Karpas-422 (cell line): ENCODE data around the gene EPHX1. TPM values are rescaled to one million over a fixed set of nuclear protein-coding genes. Genes with fewer than 3 reads are reported as not detected.

ENCODE experiments used
- DNase-seq: peaks from one replicate; pipeline ENCODE4 v3.0.0-alpha.2; 2015
- H2AFZ ChIP-seq: fragments of 200-600 bp; sonication (generic); 2 replicates; pipeline ENCODE4 v1.6.1; 2014; ENCODE audit warnings: antibody characterized with exemption, low read length, mixed read lengths
- H3K27ac ChIP-seq: fragments of 200-600 bp; sonication (generic); 2 replicates; pipeline ENCODE4 v1.5.1; 2014; ENCODE audit warnings: mild to moderate bottlenecking, low read length, moderate library complexity
- H3K27me3 ChIP-seq: fragments of 200-600 bp; sonication (generic); 2 replicates; pipeline ENCODE4 v1.6.1; 2014; ENCODE audit warnings: low read length, mixed read lengths
- H3K36me3 ChIP-seq: fragments of 200-600 bp; sonication (generic); 2 replicates; pipeline ENCODE4 v1.6.1; 2014; ENCODE audit warnings: low read length, mixed read lengths; ENCODE audit not compliant: insufficient read depth
- H3K4me1 ChIP-seq: fragments of 200-600 bp; sonication (generic); 2 replicates; pipeline ENCODE4 v1.6.1; 2014; ENCODE audit warnings: mild to moderate bottlenecking, low read length, mixed read lengths
- H3K4me2 ChIP-seq: fragments of 200-600 bp; sonication (generic); 2 replicates; pipeline ENCODE4 v1.6.1; 2014; ENCODE audit warnings: low read length, low read depth, mild to moderate bottlenecking; ENCODE audit not compliant: poor library complexity, severe bottlenecking
- H3K4me3 ChIP-seq: fragments of 200-600 bp; sonication (generic); 2 replicates; pipeline ENCODE4 v1.5.1; 2014; ENCODE audit warnings: mild to moderate bottlenecking, antibody characterized with exemption, low read length, mixed read lengths
- H3K79me2 ChIP-seq: fragments of 200-600 bp; sonication (generic); 2 replicates; pipeline ENCODE4 v1.6.1; 2014; ENCODE audit warnings: mild to moderate bottlenecking, low read length, mixed read lengths
- H3K9ac ChIP-seq: fragments of 200-600 bp; sonication (generic); 2 replicates; pipeline ENCODE4 v1.6.0; 2014; ENCODE audit warnings: low read length
- H3K9me2 ChIP-seq: fragments of 200-600 bp; sonication (generic), shearing (Covaris generic); replicated peaks from 2 replicates; pipeline ENCODE4 v1.6.0; 2014; ENCODE audit warnings: mild to moderate bottlenecking, low read length, moderate library complexity; ENCODE audit not compliant: insufficient read depth
- H3K9me3 ChIP-seq: fragments of 300-700, 200-600 bp; sonication (generic); 2 replicates; pipeline ENCODE4 v1.6.1; 2014; ENCODE audit warnings: low read length, mixed read lengths
- H4K20me1 ChIP-seq: fragments of 200-600 bp; sonication (generic); 2 replicates; pipeline ENCODE4 v1.6.1; 2014; ENCODE audit warnings: mild to moderate bottlenecking, antibody characterized with exemption, low read length, low read depth; ENCODE audit not compliant: insufficient read depth
- total RNA-seq: library from RNA; depleted of rRNA; stranded (reverse); fragments of >200 nt; shearing (Covaris generic); gene quantifications from 2 replicates; pipeline ENCODE4 v1.2.3, GENCODE V29; 2014; ENCODE audit warnings: low replicate concordance

The EPHX1 gene
- total RNA-seq, 1 experiment from 2014 or later = 0.63 TPM

- Histone ChIP-seq H2AFZ (no peak overlapping the region), H3K4me2 (no peak overlapping the region), H4K20me1 (no peaks in the 10 kb centered on the region), H3K27ac (no peak overlapping the region), H3K36me3 (no peaks in the 10 kb centered on the region), H3K4me1 (peaks cover 17% of the 10 kb centered on the region), H3K4me3 (no peak overlapping the region), H3K9ac (no peak overlapping the region), H3K27me3 (no peaks in the 10 kb centered on the region), H3K9me3 (no peaks in the 10 kb centered on the region), H3K79me2 (no peaks in the 10 kb centered on the region), H3K9me2 (no peaks in the 10 kb centered on the region)
- peak; percentile 52 for DNase-seq
Measured at GRCh38 chr1:225851805-225852204, 41.9 kb downstream of the EPHX1 start.

GRCh38 chr1:225852413-225853124, 42.6 kb downstream of the EPHX1 start:
- Histone ChIP-seq H3K4me2 (no peak overlapping the region), H4K20me1 (no peaks in the 10 kb centered on the region), H3K9me3 (no peaks in the 10 kb centered on the region), H3K27me3 (no peaks in the 10 kb centered on the region), H3K9me2 (no peaks in the 10 kb centered on the region), H2AFZ (no peak overlapping the region), H3K27ac (no peak overlapping the region), H3K4me1 (peaks cover 14% of the 10 kb centered on the region), H3K4me3 (no peak overlapping the region), H3K36me3 (no peaks in the 10 kb centered on the region), H3K79me2 (no peaks in the 10 kb centered on the region), H3K9ac (no peak overlapping the region)
- no peak for DNase-seq

- no peak overlapping the region for H3K4me3 ChIP-seq
- no peaks in the 10 kb centered on the region for H3K9me3 ChIP-seq
- no peak overlapping the region for H3K9ac ChIP-seq
- peaks cover 5% of the 10 kb centered on the region for H3K4me1 ChIP-seq
- no peaks in the 10 kb centered on the region for H3K36me3 ChIP-seq
- H3K27me3 ChIP-seq = no peaks in the 10 kb centered on the region
- H3K79me2 ChIP-seq = no peaks in the 10 kb centered on the region
- no peak overlapping the region for H2AFZ ChIP-seq
- H3K9me2 ChIP-seq = no peaks in the 10 kb centered on the region
- H3K4me2 ChIP-seq = no peak overlapping the region
- DNase-seq = no peak
- H3K27ac ChIP-seq = no peak overlapping the region
- H4K20me1 ChIP-seq = no peaks in the 10 kb centered on the region
Measured at GRCh38 chr1:225853441-225853840, 43.5 kb downstream of the EPHX1 start.

- no peaks in the 10 kb centered on the region for H3K9me3 ChIP-seq
- no peaks in the 10 kb centered on the region for H3K4me1 ChIP-seq
- no peak for DNase-seq
- H3K36me3 ChIP-seq = no peaks in the 10 kb centered on the region
- H4K20me1 ChIP-seq = no peaks in the 10 kb centered on the region
- no peak overlapping the region for H2AFZ ChIP-seq
- no peaks in the 10 kb centered on the region for H3K79me2 ChIP-seq
- H3K9ac ChIP-seq = no peak overlapping the region
- H3K27ac ChIP-seq = no peak overlapping the region
- no peaks in the 10 kb centered on the region for H3K9me2 ChIP-seq
- H3K4me3 ChIP-seq = no peak overlapping the region
- no peaks in the 10 kb centered on the region for H3K27me3 ChIP-seq
- no peak overlapping the region for H3K4me2 ChIP-seq
Measured at GRCh38 chr1:225855503-225856300, 45.8 kb downstream of the EPHX1 start.

GRCh38 chr1:225857256-225857655, 47.3 kb downstream of the EPHX1 start:
- Histone ChIP-seq H3K9ac (no peak overlapping the region), H3K4me3 (no peak overlapping the region), H3K27ac (no peak overlapping the region), H4K20me1 (no peaks in the 10 kb centered on the region), H3K79me2 (no peaks in the 10 kb centered on the region), H3K4me2 (no peak overlapping the region), H3K9me3 (no peaks in the 10 kb centered on the region), H3K9me2 (no peaks in the 10 kb centered on the region), H2AFZ (no peak overlapping the region), H3K36me3 (no peaks in the 10 kb centered on the region), H3K4me1 (no peaks in the 10 kb centered on the region), H3K27me3 (no peaks in the 10 kb centered on the region)
- DNase-seq = no peak

- no peak overlapping the region for H3K9ac ChIP-seq
- H3K79me2 ChIP-seq = no peaks in the 10 kb centered on the region
- no peaks in the 10 kb centered on the region for H4K20me1 ChIP-seq
- no peak overlapping the region for H3K27ac ChIP-seq
- no peak overlapping the region for H3K4me2 ChIP-seq
- H3K27me3 ChIP-seq = no peaks in the 10 kb centered on the region
- no peak for DNase-seq
- no peaks in the 10 kb centered on the region for H3K9me3 ChIP-seq
- H3K4me3 ChIP-seq = no peak overlapping the region
- no peaks in the 10 kb centered on the region for H3K9me2 ChIP-seq
- no peaks in the 10 kb centered on the region for H3K4me1 ChIP-seq
- no peaks in the 10 kb centered on the region for H3K36me3 ChIP-seq
- H2AFZ ChIP-seq = no peak overlapping the region
Measured at GRCh38 chr1:225859151-225859550, 49.2 kb downstream of the EPHX1 start.

- no peak overlapping the region for H3K4me2 ChIP-seq
- no peak overlapping the region for H3K9ac ChIP-seq
- DNase-seq = no peak
- H2AFZ ChIP-seq = no peak overlapping the region
- H3K4me1 ChIP-seq = no peaks in the 10 kb centered on the region
- H3K4me3 ChIP-seq = no peak overlapping the region
- H3K9me3 ChIP-seq = no peaks in the 10 kb centered on the region
- H3K27me3 ChIP-seq = no peaks in the 10 kb centered on the region
- H4K20me1 ChIP-seq = no peaks in the 10 kb centered on the region
- H3K36me3 ChIP-seq = no peaks in the 10 kb centered on the region
- no peaks in the 10 kb centered on the region for H3K79me2 ChIP-seq
- no peaks in the 10 kb centered on the region for H3K9me2 ChIP-seq
- no peak overlapping the region for H3K27ac ChIP-seq
Measured at GRCh38 chr1:225860107-225860506, 50.2 kb downstream of the EPHX1 start.

- Histone ChIP-seq H3K9me2 (no peaks in the 10 kb centered on the region), H2AFZ (no peak overlapping the region), H4K20me1 (no peaks in the 10 kb centered on the region), H3K4me3 (no peak overlapping the region), H3K27me3 (no peaks in the 10 kb centered on the region), H3K4me1 (no peaks in the 10 kb centered on the region), H3K4me2 (no peak overlapping the region), H3K9me3 (no peaks in the 10 kb centered on the region), H3K36me3 (no peaks in the 10 kb centered on the region), H3K27ac (no peak overlapping the region), H3K79me2 (no peaks in the 10 kb centered on the region), H3K9ac (no peak overlapping the region)
- no peak for DNase-seq
Measured at GRCh38 chr1:225860876-225861441, 51.0 kb downstream of the EPHX1 start.
